Measurements from ENCODE around the gene IFNL1. TPM values are rescaled to one million over a fixed set of nuclear protein-coding genes. Genes with fewer than 3 reads are reported as not detected.

The IFNL1 gene
- total RNA-seq, 3 donors from 2014 or later: not detected

DNA sequence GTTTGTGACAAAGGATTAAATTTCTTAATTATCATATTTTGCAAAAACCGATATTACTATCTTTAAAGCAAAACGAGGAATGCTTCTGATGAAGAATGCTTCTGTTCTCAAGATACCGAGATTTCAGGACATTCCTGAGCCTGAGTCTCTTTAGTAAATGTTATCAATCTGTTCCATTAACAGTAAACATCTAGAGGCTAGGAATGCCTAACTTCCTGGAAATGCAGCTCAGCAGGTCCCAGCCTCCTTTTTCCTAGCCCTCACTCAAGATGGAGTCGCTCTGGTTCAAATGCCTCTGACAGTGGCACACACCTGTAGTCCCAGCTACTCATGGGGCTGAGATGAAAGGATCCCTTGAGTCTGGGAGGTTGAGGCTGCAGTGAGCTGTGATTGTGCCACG lies 45.1 kb upstream of the IFNL1 start:
- Histone ChIP-seq H3K4me3 (no peak overlapping the region), H3K27me3 (peaks cover 4 to 22% of the 10 kb centered on the region in 2 donors), H3K27ac (no peak overlapping the region), H3K36me3 (no peaks in the 10 kb centered on the region), H3K4me1 (no peaks in the 10 kb centered on the region), H3K9me3 (no peaks in the 10 kb centered on the region)
- intact Hi-C loops (cut with DNase I; ENCODE audit: low total_unique reads): no loop called here
- DNase-seq (ENCODE audit: low spot score in 2 of 2): no peak
- TF ChIP-seq POLR2AphosphoS5 (IDR thresholded peaks at IDR 0.05): no peak
- TF ChIP-seq, protein P1, sequence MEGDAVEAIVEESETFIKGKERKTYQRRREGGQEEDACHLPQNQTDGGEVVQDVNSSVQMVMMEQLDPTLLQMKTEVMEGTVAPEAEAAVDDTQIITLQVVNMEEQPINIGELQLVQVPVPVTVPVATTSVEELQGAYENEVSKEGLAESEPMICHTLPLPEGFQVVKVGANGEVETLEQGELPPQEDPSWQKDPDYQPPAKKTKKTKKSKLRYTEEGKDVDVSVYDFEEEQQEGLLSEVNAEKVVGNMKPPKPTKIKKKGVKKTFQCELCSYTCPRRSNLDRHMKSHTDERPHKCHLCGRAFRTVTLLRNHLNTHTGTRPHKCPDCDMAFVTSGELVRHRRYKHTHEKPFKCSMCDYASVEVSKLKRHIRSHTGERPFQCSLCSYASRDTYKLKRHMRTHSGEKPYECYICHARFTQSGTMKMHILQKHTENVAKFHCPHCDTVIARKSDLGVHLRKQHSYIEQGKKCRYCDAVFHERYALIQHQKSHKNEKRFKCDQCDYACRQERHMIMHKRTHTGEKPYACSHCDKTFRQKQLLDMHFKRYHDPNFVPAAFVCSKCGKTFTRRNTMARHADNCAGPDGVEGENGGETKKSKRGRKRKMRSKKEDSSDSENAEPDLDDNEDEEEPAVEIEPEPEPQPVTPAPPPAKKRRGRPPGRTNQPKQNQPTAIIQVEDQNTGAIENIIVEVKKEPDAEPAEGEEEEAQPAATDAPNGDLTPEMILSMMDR (IDR thresholded peaks at IDR 0.05): no peak

GRCh38 chr19:39251846-39252245 lies 44.4 kb upstream of the IFNL1 start:
- Histone ChIP-seq H3K36me3 (no peaks in the 10 kb centered on the region), H3K27me3 (peaks cover 4 to 22% of the 10 kb centered on the region in 2 donors), H3K4me1 (no peaks in the 10 kb centered on the region), H3K4me3 (no peak overlapping the region), H3K9me3 (no peaks in the 10 kb centered on the region), H3K27ac (no peak overlapping the region)
- intact Hi-C loops (cut with DNase I; ENCODE audit: low total_unique reads): no loop called here
- DNase-seq (ENCODE audit: low spot score in 2 of 2): no peak
- TF ChIP-seq, protein P1 (IDR thresholded peaks at IDR 0.05): no peak
- no peak for TF ChIP-seq POLR2AphosphoS5 (IDR thresholded peaks at IDR 0.05)
- no peak for TF ChIP-seq POLR2A (IDR thresholded peaks at IDR 0.05)

GRCh38 chr19:39252458-39252857 lies 43.7 kb upstream of the IFNL1 start:
- Histone ChIP-seq H3K27me3 (peaks cover 4 to 16% of the 10 kb centered on the region in 2 donors), H3K9me3 (no peaks in the 10 kb centered on the region), H3K4me3 (no peak overlapping the region), H3K27ac (no peak overlapping the region), H3K36me3 (no peaks in the 10 kb centered on the region), H3K4me1 (no peaks in the 10 kb centered on the region)
- TF ChIP-seq POLR2AphosphoS5 (IDR thresholded peaks at IDR 0.05) (no peak), POLR2A (IDR thresholded peaks at IDR 0.05) (no peak)
- TF ChIP-seq, protein P1 (IDR thresholded peaks at IDR 0.05): no peak
- intact Hi-C loops (cut with DNase I; ENCODE audit: low total_unique reads): no loop called here
- DNase-seq (ENCODE audit: low spot score in 2 of 2): no peak

GRCh38 chr19:39253374-39254149 lies 42.6 kb upstream of the IFNL1 start:
- TF ChIP-seq POLR2A (IDR thresholded peaks at IDR 0.05): no peak
- TF ChIP-seq POLR2AphosphoS5 (IDR thresholded peaks at IDR 0.05): no peak
- TF ChIP-seq, protein P1 (IDR thresholded peaks at IDR 0.05): no peak
- H3K9me3 ChIP-seq: no peaks in the 10 kb centered on the region
- H3K27ac ChIP-seq: no peak overlapping the region
- no peaks in the 10 kb centered on the region for H3K36me3 ChIP-seq
- H3K27me3 ChIP-seq: peaks cover 1 to 7% of the 10 kb centered on the region in 2 donors
- no peak for DNase-seq (ENCODE audit: low spot score in 2 of 2)
- intact Hi-C loops (cut with DNase I; ENCODE audit: low total_unique reads): no loop called here
- H3K4me3 ChIP-seq: no peak overlapping the region
- H3K4me1 ChIP-seq: no peaks in the 10 kb centered on the region

GRCh38 chr19:39254531-39255345 lies 41.5 kb upstream of the IFNL1 start:
- Histone ChIP-seq H3K9me3 (no peaks in the 10 kb centered on the region), H3K36me3 (no peaks in the 10 kb centered on the region), H3K4me1 (no peaks in the 10 kb centered on the region), H3K4me3 (no peak overlapping the region), H3K27me3 (no peaks in the 10 kb centered on the region), H3K27ac (no peak overlapping the region)
- no peak for DNase-seq (ENCODE audit: low spot score in 2 of 2)
- intact Hi-C loops (cut with DNase I; ENCODE audit: low total_unique reads): no loop called here
- TF ChIP-seq, protein P1 (IDR thresholded peaks at IDR 0.05): no peak
